Measurements from ENCODE around the gene OR2A14.

DNA sequence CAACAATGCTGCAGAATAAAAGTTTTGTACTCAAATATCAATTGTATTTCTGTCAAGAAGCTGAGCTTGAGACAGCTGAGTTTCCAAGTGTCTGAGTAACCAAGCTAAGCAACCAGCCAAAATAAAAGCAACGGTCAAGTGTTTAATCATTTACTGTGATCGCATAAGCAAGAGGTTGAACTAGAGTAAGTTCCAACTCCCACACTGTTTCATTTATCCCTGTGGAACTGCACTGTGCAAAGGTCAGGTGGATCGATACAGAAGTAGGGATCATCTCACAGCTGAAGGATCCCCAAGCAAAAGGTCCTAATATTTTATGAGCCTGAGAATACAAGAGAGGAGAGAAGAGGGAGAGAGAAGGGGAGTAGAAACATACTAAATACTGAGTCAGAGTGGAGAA is 21.4 kb downstream of the OR2A14 start:
- TF ChIP-seq, protein P1, sequence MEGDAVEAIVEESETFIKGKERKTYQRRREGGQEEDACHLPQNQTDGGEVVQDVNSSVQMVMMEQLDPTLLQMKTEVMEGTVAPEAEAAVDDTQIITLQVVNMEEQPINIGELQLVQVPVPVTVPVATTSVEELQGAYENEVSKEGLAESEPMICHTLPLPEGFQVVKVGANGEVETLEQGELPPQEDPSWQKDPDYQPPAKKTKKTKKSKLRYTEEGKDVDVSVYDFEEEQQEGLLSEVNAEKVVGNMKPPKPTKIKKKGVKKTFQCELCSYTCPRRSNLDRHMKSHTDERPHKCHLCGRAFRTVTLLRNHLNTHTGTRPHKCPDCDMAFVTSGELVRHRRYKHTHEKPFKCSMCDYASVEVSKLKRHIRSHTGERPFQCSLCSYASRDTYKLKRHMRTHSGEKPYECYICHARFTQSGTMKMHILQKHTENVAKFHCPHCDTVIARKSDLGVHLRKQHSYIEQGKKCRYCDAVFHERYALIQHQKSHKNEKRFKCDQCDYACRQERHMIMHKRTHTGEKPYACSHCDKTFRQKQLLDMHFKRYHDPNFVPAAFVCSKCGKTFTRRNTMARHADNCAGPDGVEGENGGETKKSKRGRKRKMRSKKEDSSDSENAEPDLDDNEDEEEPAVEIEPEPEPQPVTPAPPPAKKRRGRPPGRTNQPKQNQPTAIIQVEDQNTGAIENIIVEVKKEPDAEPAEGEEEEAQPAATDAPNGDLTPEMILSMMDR (IDR thresholded peaks at IDR 0.05; ENCODE audit: insufficient read depth, low read length, poor library complexity, severe bottlenecking) = no peak
- no peak for TF ChIP-seq EZH2phosphoT487 (conservative IDR thresholded peaks at IDR 0.05; ENCODE audit: low read length)

Data from SU-DHL-6 (cell line).